Mononuclear cell (primary cell): ENCODE data around the gene TGFBI. TPM values are rescaled to one million over a fixed set of nuclear protein-coding genes. Genes with fewer than 3 reads are reported as not detected.
"Not testable (repeated sequence)": the region's sequence is repeated elsewhere in the genome, so short reads cannot be mapped to it uniquely, and the experiment has no call there.

Experiments
- H3K27me3 ChIP-seq: 2 replicates; pipeline ENCODE4 v1.6.0; 2011; ENCODE audit warnings: low read length, control low read depth; ENCODE audit not compliant: insufficient read depth
- H3K4me1 ChIP-seq: 2 replicates; pipeline ENCODE4 v1.5.1; 2011; ENCODE audit warnings: mild to moderate bottlenecking, low read length, control low read depth; ENCODE audit not compliant: insufficient read depth
- H3K4me3 ChIP-seq: 2 replicates; pipeline ENCODE4 v1.5.1; 2011; ENCODE audit warnings: mild to moderate bottlenecking, low read length, moderate library complexity
- H3K9me3 ChIP-seq: 2 replicates; pipeline ENCODE4 v1.5.1; 2011; ENCODE audit warnings: low read depth, mild to moderate bottlenecking, control low read depth, low read length
- total RNA-seq: library from RNA; depleted of rRNA; stranded (reverse); fragments of >200 nt; gene quantifications from one replicate; pipeline ENCODE4 v1.2.3, GENCODE V29; 2012

The TGFBI gene
- total RNA-seq, 1 donor: 159 TPM

GRCh38 chr5:136042665-136043121 is 13.9 kb downstream of the TGFBI start:
- Histone ChIP-seq H3K9me3 (no peaks in the 10 kb centered on the region), H3K4me1 (peaks cover 28% of the 10 kb centered on the region), H3K4me3 (no peak overlapping the region), H3K27me3 (no peaks in the 10 kb centered on the region)

DNA sequence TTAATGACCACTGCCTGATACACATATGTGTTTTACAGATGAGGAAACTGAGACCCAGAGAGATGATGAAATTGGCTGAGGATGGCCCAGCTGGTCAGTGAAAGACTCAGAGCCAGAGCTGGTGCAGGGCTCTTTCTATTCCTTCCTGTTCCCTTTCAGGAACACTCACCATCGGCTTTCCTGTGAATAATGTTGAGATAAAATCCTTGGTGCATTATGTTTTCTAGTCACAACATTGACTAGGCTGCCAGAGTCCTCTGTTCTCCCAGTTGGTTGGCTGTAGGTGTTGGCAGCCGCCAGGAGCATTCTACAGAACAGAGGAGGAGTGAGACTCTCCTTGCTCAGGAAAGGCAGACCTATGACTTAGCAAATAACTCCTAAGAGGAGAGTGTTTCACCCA is 14.8 kb downstream of the TGFBI start:
- H3K9me3 ChIP-seq: no peaks in the 10 kb centered on the region
- peaks cover 30% of the 10 kb centered on the region for H3K4me1 ChIP-seq
- no peak overlapping the region for H3K4me3 ChIP-seq
- H3K27me3 ChIP-seq: no peaks in the 10 kb centered on the region

- no peak overlapping the region for H3K4me3 ChIP-seq
- H3K4me1 ChIP-seq: peaks cover 30% of the 10 kb centered on the region
- H3K9me3 ChIP-seq: no peaks in the 10 kb centered on the region
- H3K27me3 ChIP-seq: no peaks in the 10 kb centered on the region
Measured at GRCh38 chr5:136043968-136044610, 15.3 kb downstream of the TGFBI start.

DNA sequence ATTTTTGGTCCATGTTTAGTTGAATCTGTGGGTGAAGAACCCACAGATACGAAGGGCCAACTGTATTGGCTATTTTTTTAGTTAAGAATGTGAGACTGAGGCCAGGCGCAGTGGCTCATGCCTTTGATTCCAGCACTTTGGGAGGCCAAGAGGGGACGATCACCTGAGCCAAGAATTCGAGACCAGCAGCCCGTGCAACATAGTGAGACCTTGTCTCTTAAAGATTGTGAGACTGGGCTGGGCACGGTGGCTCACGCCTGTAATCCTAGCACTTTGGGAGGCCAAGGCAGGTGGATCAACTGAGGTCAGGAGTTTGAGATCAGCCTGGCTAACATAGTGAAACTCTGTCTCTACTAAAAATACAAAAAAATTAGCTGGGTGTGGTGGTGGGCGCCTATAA is 16.2 kb downstream of the TGFBI start:
- H3K4me1 ChIP-seq: peaks cover 36% of the 10 kb centered on the region
- H3K4me3 ChIP-seq, H3K9me3 ChIP-seq, H3K27me3 ChIP-seq: not testable (repeated sequence)

- H3K4me3 ChIP-seq: no peak overlapping the region
- H3K9me3 ChIP-seq: no peaks in the 10 kb centered on the region
- H3K27me3 ChIP-seq: no peaks in the 10 kb centered on the region
- H3K4me1 ChIP-seq: peaks cover 48% of the 10 kb centered on the region
Measured at GRCh38 chr5:136046246-136046645, 17.5 kb downstream of the TGFBI start.

DNA sequence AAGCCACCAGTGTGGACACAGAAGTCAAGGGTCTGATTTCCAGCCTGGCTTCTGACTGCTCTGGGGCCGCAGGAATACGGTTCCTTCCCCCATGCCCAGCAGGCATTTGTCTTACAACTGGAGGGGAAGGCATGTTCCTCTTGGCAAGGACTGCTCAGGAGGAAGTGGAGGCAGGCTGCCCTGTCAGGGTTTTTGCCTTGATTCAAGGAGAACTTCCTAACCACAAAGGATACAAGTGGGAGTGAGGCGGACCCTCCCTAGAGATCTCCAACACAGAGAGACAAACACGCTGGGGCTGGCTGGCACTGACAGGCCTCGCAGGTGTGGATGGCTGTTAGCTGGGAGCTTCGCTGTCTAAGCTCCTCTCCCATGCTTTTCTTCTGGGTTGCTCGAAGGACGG is 19.1 kb downstream of the TGFBI start:
- H3K4me3 ChIP-seq: no peak overlapping the region
- H3K9me3 ChIP-seq: no peaks in the 10 kb centered on the region
- peaks cover 41% of the 10 kb centered on the region for H3K4me1 ChIP-seq
- no peaks in the 10 kb centered on the region for H3K27me3 ChIP-seq

DNA sequence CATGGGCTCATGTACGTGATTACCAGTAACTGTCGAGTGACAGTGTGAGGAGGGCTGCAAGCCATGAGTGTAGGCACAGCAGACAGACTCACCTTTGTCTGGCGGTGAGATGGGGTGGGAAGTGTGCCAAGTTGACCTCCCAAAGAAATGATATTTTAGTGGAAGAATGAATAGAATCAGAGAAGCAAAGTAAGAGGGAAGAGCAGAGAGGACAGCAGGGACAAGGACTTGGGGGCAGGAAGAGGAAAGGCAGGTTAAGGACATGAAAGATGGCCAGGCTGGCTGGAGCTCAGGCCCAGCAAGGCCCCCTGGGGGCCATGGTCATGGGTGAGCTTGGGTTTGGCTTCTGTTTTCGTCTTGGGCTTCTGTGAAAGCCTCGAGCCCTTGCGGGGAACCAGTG is 20.2 kb downstream of the TGFBI start:
- H3K4me3 ChIP-seq: no peak overlapping the region
- no peaks in the 10 kb centered on the region for H3K27me3 ChIP-seq
- peaks cover 38% of the 10 kb centered on the region for H3K4me1 ChIP-seq
- no peaks in the 10 kb centered on the region for H3K9me3 ChIP-seq

- Histone ChIP-seq H3K27me3 (no peaks in the 10 kb centered on the region), H3K4me1 (peaks cover 37% of the 10 kb centered on the region), H3K9me3 (no peaks in the 10 kb centered on the region), H3K4me3 (no peak overlapping the region)
Measured at GRCh38 chr5:136051486-136052220, 22.9 kb downstream of the TGFBI start.

- Histone ChIP-seq H3K9me3 (no peaks in the 10 kb centered on the region), H3K4me3 (no peak overlapping the region), H3K27me3 (no peaks in the 10 kb centered on the region), H3K4me1 (peaks cover 26% of the 10 kb centered on the region)
Measured at GRCh38 chr5:136052692-136053335, 24.0 kb downstream of the TGFBI start.

GRCh38 chr5:136053336-136054141 is 24.8 kb downstream of the TGFBI start:
- no peaks in the 10 kb centered on the region for H3K27me3 ChIP-seq
- no peak overlapping the region for H3K4me3 ChIP-seq
- H3K9me3 ChIP-seq: no peaks in the 10 kb centered on the region
- H3K4me1 ChIP-seq: peaks cover 21% of the 10 kb centered on the region

- Histone ChIP-seq H3K4me1 (peaks cover 21% of the 10 kb centered on the region), H3K27me3 (no peaks in the 10 kb centered on the region), H3K4me3 (no peak overlapping the region), H3K9me3 (no peaks in the 10 kb centered on the region)
Measured at GRCh38 chr5:136054142-136055019, 25.6 kb downstream of the TGFBI start.

DNA sequence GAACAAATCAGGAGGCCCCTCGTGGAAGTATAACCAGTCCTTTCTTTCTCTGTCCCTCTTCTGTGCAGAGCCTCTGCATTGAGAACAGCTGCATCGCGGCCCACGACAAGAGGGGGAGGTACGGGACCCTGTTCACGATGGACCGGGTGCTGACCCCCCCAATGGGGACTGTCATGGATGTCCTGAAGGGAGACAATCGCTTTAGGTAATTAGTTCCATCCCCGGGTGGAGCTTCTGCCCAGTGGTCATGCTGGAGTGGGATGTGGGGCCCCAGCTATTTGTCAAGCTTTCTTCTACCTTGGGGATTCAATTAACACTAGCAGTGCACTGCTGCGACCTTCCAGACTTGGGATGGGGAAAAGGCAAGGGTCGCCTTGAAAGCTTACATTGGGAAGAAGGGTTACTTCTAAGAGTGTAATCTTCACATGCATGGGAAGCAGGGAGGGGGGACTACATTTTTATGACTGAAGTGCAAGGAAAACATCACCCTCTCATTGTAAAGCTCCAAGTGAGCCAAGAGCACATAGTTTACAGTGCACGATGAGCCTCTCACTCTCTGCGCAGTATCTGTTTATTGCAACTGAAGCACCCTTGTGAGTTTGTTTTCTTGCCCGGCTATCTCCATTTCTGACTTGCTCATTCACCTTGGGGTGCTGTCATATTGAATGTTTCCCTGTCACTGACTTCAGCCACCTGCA is 27.0 kb downstream of the TGFBI start:
- Histone ChIP-seq H3K27me3 (no peaks in the 10 kb centered on the region), H3K4me3 (no peak overlapping the region), H3K9me3 (no peaks in the 10 kb centered on the region), H3K4me1 (peaks cover 8% of the 10 kb centered on the region)

- no peaks in the 10 kb centered on the region for H3K9me3 ChIP-seq
- no peaks in the 10 kb centered on the region for H3K27me3 ChIP-seq
- peaks cover 3% of the 10 kb centered on the region for H3K4me1 ChIP-seq
- H3K4me3 ChIP-seq: no peak overlapping the region
Measured at GRCh38 chr5:136056336-136056735, 27.5 kb downstream of the TGFBI start.
